ENCODE measurements around the gene MAGI1.

The MAGI1 gene

GRCh38 chr3:65326574-65326973 lies 712.1 kb downstream of the MAGI1 start:
- no peak for DNase-seq

GRCh38 chr3:65322910-65323309 lies 715.8 kb downstream of the MAGI1 start:
- DNase-seq: no peak

- no peak for DNase-seq
These were observed 720.5 kb downstream of the MAGI1 start for GRCh38 chr3:65318231-65318630.

GRCh38 chr3:65314916-65315315 lies 723.8 kb downstream of the MAGI1 start:
- DNase-seq: no peak

GRCh38 chr3:65314269-65314668 lies 724.4 kb downstream of the MAGI1 start:
- no peak for DNase-seq

GRCh38 chr3:65313666-65314065 lies 725.1 kb downstream of the MAGI1 start:
- no peak for DNase-seq

GRCh38 chr3:65305836-65306235 lies 732.9 kb downstream of the MAGI1 start:
- no peak for DNase-seq

Measured in NCI-H2029 treated with DMSO at 0.1 percent for 48 hours (cell line).